GM12891 (cell line): ENCODE data around the gene SPARC.

ENCODE experiments used
- POLR2A ChIP-seq: IDR thresholded peaks from 2 replicates; pipeline ENCODE4 v1.6.1; 2011; ENCODE audit warnings: low read depth, low read length, control low read depth
- POLR2AphosphoS5 ChIP-seq: IDR thresholded peaks from 2 replicates; pipeline ENCODE4 v1.6.1; 2011; ENCODE audit warnings: low read depth, low read length, control low read depth
- TAF1 ChIP-seq: IDR thresholded peaks from 2 replicates; pipeline ENCODE4 v1.6.1; 2011; ENCODE audit warnings: low read depth, low read length, control low read depth

DNA sequence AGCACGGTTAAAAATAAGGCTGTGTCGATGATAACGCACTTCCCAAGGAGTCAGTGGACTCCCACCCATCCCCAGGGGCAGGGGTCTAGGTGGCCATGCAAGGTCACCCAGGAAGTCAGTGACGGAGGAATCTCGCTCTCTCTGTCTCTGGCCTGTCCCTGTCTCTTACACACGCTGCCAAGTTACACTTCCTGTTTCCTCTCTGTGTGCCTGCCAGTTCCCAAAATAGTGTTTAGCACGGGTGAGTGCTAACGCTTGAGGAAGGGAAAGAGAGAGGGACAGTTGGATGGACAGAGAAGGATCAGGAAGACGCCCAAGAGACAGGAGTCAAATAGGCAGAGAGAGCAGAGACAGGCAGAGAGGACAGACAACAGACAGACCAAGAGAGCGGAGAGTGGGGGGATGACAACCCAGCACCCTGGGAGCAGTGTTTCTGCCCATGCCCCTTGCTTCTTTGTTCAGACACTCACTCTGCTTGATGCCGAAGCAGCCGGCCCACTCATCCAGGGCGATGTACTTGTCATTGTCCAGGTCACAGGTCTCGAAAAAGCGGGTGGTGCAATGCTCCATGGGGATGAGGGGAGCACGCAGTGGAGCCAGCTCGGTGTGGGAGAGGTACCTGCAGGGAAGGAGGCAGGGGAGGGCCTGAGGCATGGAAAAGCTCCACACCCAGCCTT lies 23.0 kb downstream of the SPARC start:
- TF ChIP-seq POLR2A (no peak), POLR2AphosphoS5 (no peak), TAF1 (no peak)
